ENCODE results near the gene PRKN. TPM values are rescaled to one million over a fixed set of nuclear protein-coding genes. Genes with fewer than 3 reads are reported as not detected.

PRKN gene
- total and polyA plus RNA-seq, 2 donors, result 3.5 to 6.5 TPM

GRCh38 chr6:162267126-162267525, 460.4 kb downstream of the PRKN start:
- 63% methylated on average over 4 of the region's 4 CpGs for WGBS
- Histone ChIP-seq H3K27ac (ENCODE audit: low read depth) (no peak overlapping the region), H3K4me3 (ENCODE audit: low read depth, low read length) (no peak overlapping the region), H3K36me3 (ENCODE audit: insufficient read depth) (no peaks in the 10 kb centered on the region), H3K4me1 (ENCODE audit: insufficient read depth) (no peaks in the 10 kb centered on the region)
- DNase-seq (ENCODE audit: extremely low spot score), result no peak

DNA sequence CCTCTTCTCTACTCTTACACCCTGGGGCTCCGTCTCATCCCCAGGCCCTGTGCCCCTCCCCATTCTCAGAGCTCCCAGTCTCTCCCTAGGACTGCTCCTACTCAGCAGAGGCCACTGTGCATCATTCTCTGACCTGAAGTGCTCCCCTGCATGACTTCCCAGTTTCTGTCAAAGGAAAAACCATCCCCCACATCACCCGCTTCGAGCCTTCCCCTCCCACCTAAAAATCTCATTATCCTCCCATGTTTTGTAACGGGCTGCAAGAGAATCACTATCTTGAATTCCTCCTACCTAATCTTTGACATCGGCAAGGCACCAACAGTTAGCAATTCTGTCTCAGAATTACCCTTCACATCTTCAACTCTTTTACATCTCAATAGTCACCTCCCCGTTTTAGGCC, 463.0 kb downstream of the PRKN start:
- H3K36me3 ChIP-seq (ENCODE audit: insufficient read depth), result no peaks in the 10 kb centered on the region
- DNase-seq (ENCODE audit: extremely low spot score), result no peak
- H3K27ac ChIP-seq (ENCODE audit: low read depth), result no peak overlapping the region
- H3K4me3 ChIP-seq (ENCODE audit: low read depth, low read length), result no peak overlapping the region
- H3K4me1 ChIP-seq (ENCODE audit: insufficient read depth), result no peaks in the 10 kb centered on the region
- WGBS, result 87% methylated on average over 6 of the region's 6 CpGs

DNA sequence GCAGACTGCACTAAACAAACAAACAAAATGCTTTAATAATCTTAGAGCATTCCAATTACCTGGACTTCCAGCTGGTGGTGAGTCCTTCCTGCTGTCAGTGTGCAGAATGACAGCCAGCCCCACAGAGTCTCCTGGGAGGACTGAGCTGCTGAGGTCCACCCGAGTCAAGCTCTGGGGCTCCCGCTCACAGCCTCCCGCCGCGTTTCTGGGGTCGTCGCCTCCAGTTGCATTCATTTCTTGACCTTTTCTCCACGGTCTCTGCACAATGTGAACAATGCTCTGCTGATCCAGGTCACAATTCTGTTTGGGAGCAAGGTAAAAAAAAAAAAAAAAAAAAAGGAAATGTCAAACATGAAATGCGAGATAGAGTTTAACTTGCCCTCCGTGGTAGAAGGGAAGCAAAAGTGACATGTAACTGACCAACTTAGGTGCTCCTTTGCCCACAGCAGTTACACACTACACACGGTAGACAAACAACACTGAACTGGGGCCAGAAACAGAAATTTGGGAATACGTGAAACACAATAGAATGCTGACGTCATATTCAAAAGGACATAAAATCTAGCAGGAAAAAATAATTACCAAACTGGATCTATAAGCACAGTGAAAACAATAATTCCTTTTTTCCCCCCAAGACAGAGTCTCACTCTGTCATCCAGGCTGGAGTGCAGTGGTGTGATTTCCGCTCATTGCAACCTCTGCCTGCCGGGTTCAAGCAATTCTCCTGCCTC, 464.9 kb downstream of the PRKN start:
- no peak overlapping the region for H3K4me3 ChIP-seq (ENCODE audit: low read depth, low read length)
- H3K36me3 ChIP-seq (ENCODE audit: insufficient read depth), result no peaks in the 10 kb centered on the region
- no peaks in the 10 kb centered on the region for H3K4me1 ChIP-seq (ENCODE audit: insufficient read depth)
- DNase-seq (ENCODE audit: extremely low spot score), result no peak
- no peak overlapping the region for H3K27ac ChIP-seq (ENCODE audit: low read depth)
- WGBS, result 89% methylated on average over 15 of the region's 15 CpGs

- H3K4me1 ChIP-seq (ENCODE audit: insufficient read depth), result no peaks in the 10 kb centered on the region
- H3K36me3 ChIP-seq (ENCODE audit: insufficient read depth), result no peaks in the 10 kb centered on the region
- no peak for DNase-seq (ENCODE audit: extremely low spot score)
- no peak overlapping the region for H3K27ac ChIP-seq (ENCODE audit: low read depth)
- WGBS, result 95% methylated on average over 1 of the region's 1 CpG
- no peak overlapping the region for H3K4me3 ChIP-seq (ENCODE audit: low read depth, low read length)
These were observed 466.0 kb downstream of the PRKN start for GRCh38 chr6:162261598-162261997.

DNA sequence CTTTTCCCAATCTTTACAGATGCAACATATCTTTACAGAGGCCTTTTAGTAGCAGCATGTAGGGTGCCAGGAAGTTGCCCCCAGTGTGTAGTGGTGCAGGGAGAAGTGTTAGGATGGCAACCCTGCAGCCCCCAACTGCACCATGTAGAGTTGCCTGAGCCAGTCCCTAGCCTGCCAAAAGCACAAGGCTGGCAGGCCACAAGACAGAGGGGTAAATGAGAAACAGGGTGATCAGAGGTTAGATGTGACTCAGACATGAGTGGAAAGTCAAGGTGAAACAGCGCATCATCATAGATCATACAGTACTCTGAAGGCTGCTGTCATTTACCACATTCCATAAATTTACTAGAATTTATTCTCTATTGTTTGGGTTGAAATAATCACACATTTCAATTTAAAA, 467.5 kb downstream of the PRKN start:
- no peaks in the 10 kb centered on the region for H3K4me1 ChIP-seq (ENCODE audit: insufficient read depth)
- 97% methylated on average over 1 of the region's 1 CpG for WGBS
- DNase-seq (ENCODE audit: extremely low spot score), result no peak
- no peaks in the 10 kb centered on the region for H3K36me3 ChIP-seq (ENCODE audit: insufficient read depth)
- no peak overlapping the region for H3K27ac ChIP-seq (ENCODE audit: low read depth)
- H3K4me3 ChIP-seq (ENCODE audit: low read depth, low read length), result no peak overlapping the region

- Histone ChIP-seq H3K36me3 (ENCODE audit: insufficient read depth) (no peaks in the 10 kb centered on the region), H3K4me3 (ENCODE audit: low read depth, low read length) (no peak overlapping the region), H3K27ac (ENCODE audit: low read depth) (no peak overlapping the region), H3K4me1 (ENCODE audit: insufficient read depth) (no peaks in the 10 kb centered on the region)
- no peak for DNase-seq (ENCODE audit: extremely low spot score)
- WGBS, result 80% methylated on average over 7 of the region's 7 CpGs
These were observed 468.9 kb downstream of the PRKN start for GRCh38 chr6:162258647-162259046.

GRCh38 chr6:162256361-162256760, 471.2 kb downstream of the PRKN start:
- Histone ChIP-seq H3K27ac (ENCODE audit: low read depth) (no peak overlapping the region), H3K4me1 (ENCODE audit: insufficient read depth) (no peaks in the 10 kb centered on the region), H3K36me3 (ENCODE audit: insufficient read depth) (no peaks in the 10 kb centered on the region), H3K4me3 (ENCODE audit: low read depth, low read length) (no peak overlapping the region)
- 57% methylated on average over 3 of the region's 3 CpGs for WGBS
- no peak for DNase-seq (ENCODE audit: extremely low spot score)

GRCh38 chr6:162251257-162251656, 476.3 kb downstream of the PRKN start:
- no peaks in the 10 kb centered on the region for H3K4me1 ChIP-seq (ENCODE audit: insufficient read depth)
- no peak overlapping the region for H3K4me3 ChIP-seq (ENCODE audit: low read depth, low read length)
- H3K36me3 ChIP-seq (ENCODE audit: insufficient read depth), result no peaks in the 10 kb centered on the region
- no peak overlapping the region for H3K27ac ChIP-seq (ENCODE audit: low read depth)
- WGBS, result 79% methylated on average over 3 of the region's 3 CpGs
- no peak for DNase-seq (ENCODE audit: extremely low spot score)

DNA sequence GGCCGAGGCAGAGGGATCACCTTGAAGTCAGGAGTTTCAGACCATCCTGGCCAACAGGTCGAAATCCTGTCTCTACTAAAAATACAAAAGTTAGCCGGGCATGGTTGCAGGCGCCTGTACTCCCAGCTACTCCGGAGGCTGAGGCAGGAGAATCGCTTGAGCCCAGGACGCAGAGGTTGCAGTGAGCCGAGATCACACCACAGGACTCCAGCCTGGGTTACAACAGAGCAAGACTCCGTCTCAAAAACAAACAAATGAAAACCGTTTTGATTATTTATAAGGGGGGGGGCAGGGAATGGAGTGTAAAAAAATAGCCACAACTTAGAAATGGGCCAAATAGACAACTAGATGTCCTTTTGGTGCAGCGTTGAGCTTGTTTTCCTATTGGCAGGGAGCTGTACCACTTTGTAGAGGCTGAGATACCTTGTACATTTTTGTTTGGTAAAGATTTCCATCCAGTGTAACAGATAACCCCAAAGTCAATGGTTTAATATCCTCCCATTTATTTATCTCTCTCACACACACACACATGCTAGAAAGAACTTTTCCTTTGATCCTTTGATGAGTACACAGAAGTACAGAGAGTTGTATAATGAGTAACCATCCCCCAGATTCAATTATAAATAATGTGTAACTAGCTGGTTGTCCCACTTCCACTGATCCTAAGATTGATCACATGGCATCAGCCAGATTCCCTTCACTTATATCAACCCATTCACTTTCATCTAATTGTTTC, 477.5 kb downstream of the PRKN start:
- DNase-seq (ENCODE audit: extremely low spot score), result no peak
- no peaks in the 10 kb centered on the region for H3K4me1 ChIP-seq (ENCODE audit: insufficient read depth)
- H3K4me3 ChIP-seq (ENCODE audit: low read depth, low read length), result no peak overlapping the region
- H3K27ac ChIP-seq (ENCODE audit: low read depth), result no peak overlapping the region
- WGBS, result 91% methylated on average over 11 of the region's 11 CpGs
- H3K36me3 ChIP-seq (ENCODE audit: insufficient read depth), result no peaks in the 10 kb centered on the region

DNA sequence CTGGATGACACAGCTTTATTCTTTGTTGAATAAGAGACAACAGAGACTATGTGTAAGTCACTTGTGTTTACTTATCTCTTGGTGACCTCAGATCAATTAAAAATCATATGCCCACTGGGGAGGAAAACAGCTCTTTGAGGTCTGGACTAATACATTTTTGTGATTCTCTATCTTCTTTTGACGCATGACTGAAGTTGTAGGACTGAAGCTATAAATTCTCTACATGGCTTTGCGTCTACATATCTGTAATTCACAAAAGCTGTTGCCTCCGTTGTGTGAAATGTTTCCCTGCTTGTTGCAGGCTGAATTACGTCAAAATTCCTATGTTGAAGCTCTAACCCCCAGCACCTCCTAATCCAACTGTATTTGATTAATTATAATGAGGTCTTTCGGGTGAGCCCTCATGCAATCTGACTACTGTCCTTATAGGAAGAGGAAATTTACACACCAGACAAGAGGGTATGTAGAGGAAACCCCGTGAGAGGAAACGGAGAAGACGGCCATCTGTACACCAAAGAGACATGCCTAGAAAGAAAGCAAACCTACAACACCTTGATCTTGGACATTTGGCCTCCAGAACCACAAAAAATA, 481.6 kb downstream of the PRKN start:
- Histone ChIP-seq H3K27ac (ENCODE audit: low read depth) (no peak overlapping the region), H3K4me1 (ENCODE audit: insufficient read depth) (no peaks in the 10 kb centered on the region), H3K4me3 (ENCODE audit: low read depth, low read length) (no peak overlapping the region), H3K36me3 (ENCODE audit: insufficient read depth) (no peaks in the 10 kb centered on the region)
- whole genome bisulfite sequencing, result 84% methylated on average over 8 of the region's 8 CpGs
- DNase-seq (ENCODE audit: extremely low spot score), result no peak

GRCh38 chr6:162244031-162244430, 483.5 kb downstream of the PRKN start:
- Histone ChIP-seq H3K27ac (ENCODE audit: low read depth) (no peak overlapping the region), H3K4me1 (ENCODE audit: insufficient read depth) (no peaks in the 10 kb centered on the region)
- WGBS, result 95% methylated on average over 1 of the region's 1 CpG

GRCh38 chr6:162242915-162243314, 484.7 kb downstream of the PRKN start:
- no peak for DNase-seq (ENCODE audit: extremely low spot score)
- WGBS, result 96% methylated on average over 1 of the region's 1 CpG
- Histone ChIP-seq H3K4me1 (ENCODE audit: insufficient read depth) (no peaks in the 10 kb centered on the region), H3K36me3 (ENCODE audit: insufficient read depth) (no peaks in the 10 kb centered on the region), H3K4me3 (ENCODE audit: low read depth, low read length) (no peak overlapping the region), H3K27ac (ENCODE audit: low read depth) (no peak overlapping the region)

More at GRCh38 chr6:162244031-162244430, 483.5 kb downstream of the PRKN start:
- H3K4me3 ChIP-seq (ENCODE audit: low read depth, low read length), result no peak overlapping the region
- DNase-seq (ENCODE audit: extremely low spot score), result no peak
- no peaks in the 10 kb centered on the region for H3K36me3 ChIP-seq (ENCODE audit: insufficient read depth)

DNA sequence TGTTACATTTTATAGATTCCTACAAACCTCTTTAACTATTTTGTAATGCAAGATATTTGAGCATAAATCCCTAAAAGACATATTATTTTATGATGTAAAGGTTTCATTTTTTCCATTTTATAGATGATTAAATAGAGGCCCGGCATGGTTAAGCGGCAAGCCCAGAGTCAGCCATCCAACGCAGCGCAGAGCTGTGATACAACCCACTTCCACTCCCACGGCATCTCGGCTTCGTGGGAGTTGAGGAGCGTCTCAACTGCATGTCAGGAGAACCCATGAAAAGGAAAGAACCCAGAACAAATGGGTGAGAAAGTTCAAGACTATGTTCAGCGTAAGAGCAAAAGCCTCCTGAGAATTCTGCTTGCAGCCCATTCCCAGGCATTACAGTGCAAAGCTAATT, 488.2 kb downstream of the PRKN start:
- H3K36me3 ChIP-seq (ENCODE audit: insufficient read depth), result no peaks in the 10 kb centered on the region
- DNase-seq (ENCODE audit: extremely low spot score), result no peak
- 97% methylated on average over 9 of the region's 9 CpGs for WGBS
- H3K4me3 ChIP-seq (ENCODE audit: low read depth, low read length), result no peak overlapping the region
- no peak overlapping the region for H3K27ac ChIP-seq (ENCODE audit: low read depth)
- no peaks in the 10 kb centered on the region for H3K4me1 ChIP-seq (ENCODE audit: insufficient read depth)

DNA sequence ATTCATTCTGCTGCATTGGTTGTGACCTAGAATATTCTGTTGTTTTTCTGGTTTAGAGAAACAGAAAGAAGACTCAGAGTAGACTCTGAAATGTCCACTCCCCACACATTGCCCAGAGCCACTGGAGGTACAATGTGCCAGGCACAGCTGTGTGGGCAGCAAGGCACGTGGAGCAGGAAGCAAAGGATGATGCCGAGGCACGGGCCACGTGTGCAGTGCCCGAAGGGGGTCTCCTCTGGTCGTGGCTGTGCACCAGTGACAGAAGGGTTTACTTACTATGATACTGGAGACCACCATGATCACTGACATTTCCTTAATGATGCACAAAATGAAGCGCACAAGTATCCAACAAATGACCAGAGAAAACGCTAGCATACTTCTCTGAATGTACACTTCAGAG, 488.9 kb downstream of the PRKN start:
- no peak for DNase-seq (ENCODE audit: extremely low spot score)
- no peak overlapping the region for H3K4me3 ChIP-seq (ENCODE audit: low read depth, low read length)
- no peaks in the 10 kb centered on the region for H3K4me1 ChIP-seq (ENCODE audit: insufficient read depth)
- no peak overlapping the region for H3K27ac ChIP-seq (ENCODE audit: low read depth)
- WGBS, result 93% methylated on average over 8 of the region's 8 CpGs
- H3K36me3 ChIP-seq (ENCODE audit: insufficient read depth), result no peaks in the 10 kb centered on the region
